GM18868 (cell line): ENCODE results near the gene RAC2.
A peak's percentile ranks its signal among the peaks of the same experiment; 100 is the strongest.
"Not testable (repeated sequence)": the region's sequence is repeated elsewhere in the genome, so short reads cannot be mapped to it uniquely, and the experiment has no call there.

Experiments
- ATAC-seq: cut with Tn5 transposase; IDR thresholded peaks from one replicate; pipeline ENCODE4 v1.9.1; 2021; ENCODE audit warnings: mild to moderate bottlenecking, moderate library complexity; ENCODE audit not compliant: unreplicated experiment

The RAC2 gene

GRCh38 chr22:37256075-37256726, 12.1 kb upstream of the RAC2 start:
- no peak for ATAC-seq

GRCh38 chr22:37255558-37256006, 11.5 kb upstream of the RAC2 start:
- ATAC-seq: no peak

GRCh38 chr22:37254867-37255233, 10.8 kb upstream of the RAC2 start:
- no peak for ATAC-seq

GRCh38 chr22:37254209-37254866, 10.3 kb upstream of the RAC2 start:
- no peak for ATAC-seq

- ATAC-seq: no peak
Measured at GRCh38 chr22:37253126-37253660, 9.1 kb upstream of the RAC2 start.

GRCh38 chr22:37251836-37252235, 7.8 kb upstream of the RAC2 start:
- ATAC-seq: not testable (repeated sequence)

- ATAC-seq: no peak
Measured at GRCh38 chr22:37249986-37250385, 5.9 kb upstream of the RAC2 start.

GRCh38 chr22:37248251-37248650, 4.2 kb upstream of the RAC2 start:
- no peak for ATAC-seq

- ATAC-seq: no peak
Measured at GRCh38 chr22:37245740-37246139, 1.7 kb upstream of the RAC2 start.

- no peak for ATAC-seq
Measured at GRCh38 chr22:37244922-37245722, 1.1 kb upstream of the RAC2 start.

GRCh38 chr22:37243402-37244113, 511 bp downstream of the RAC2 start:
- ATAC-seq: peak; percentile 12

- ATAC-seq: peak; percentile 61
Measured at GRCh38 chr22:37242395-37242918, 1.6 kb downstream of the RAC2 start.

GRCh38 chr22:37241351-37242142, 2.5 kb downstream of the RAC2 start:
- no peak for ATAC-seq

- no peak for ATAC-seq
Measured at GRCh38 chr22:37240941-37241320, 3.1 kb downstream of the RAC2 start.

GRCh38 chr22:37240240-37240940, 3.7 kb downstream of the RAC2 start:
- no peak for ATAC-seq

GRCh38 chr22:37239336-37240239, 4.5 kb downstream of the RAC2 start:
- no peak for ATAC-seq

GRCh38 chr22:37237371-37238268, 6.4 kb downstream of the RAC2 start:
- no peak for ATAC-seq
